Sigmoid colon (tissue), 7 donors: ENCODE measurements around the gene BCAS1. TPM values are rescaled to one million over a fixed set of nuclear protein-coding genes. Genes with fewer than 3 reads are reported as not detected.

ENCODE experiments used
- DNase-seq: peaks from one replicate; pipeline ENCODE4 v3.0.0-alpha.2; 2019
- H3K27ac ChIP-seq, 4 donors: fragments of 200-600 bp; sonication (generic); one replicate each; pipeline ENCODE4 v1.5.1; 2016 to 2019; ENCODE audit warnings: mild to moderate bottlenecking in 1 of 4
- H3K27me3 ChIP-seq, 3 donors: fragments of 200-600 bp; sonication (generic); one replicate each; pipeline ENCODE4 v1.5.1; 2019; ENCODE audit warnings: mild to moderate bottlenecking in 1 of 3
- H3K36me3 ChIP-seq, 4 donors: fragments of 200-600 bp; sonication (generic); one replicate each; pipeline ENCODE4 v1.5.1; 2016 to 2019
- H3K4me1 ChIP-seq, 4 donors: fragments of 200-600 bp; sonication (generic); one replicate each; pipeline ENCODE4 v1.5.1; 2017 to 2019
- H3K4me3 ChIP-seq, 4 donors: fragments of 200-600 bp; sonication (generic); one replicate each; pipeline ENCODE4 v1.5.1; 2017 to 2019; ENCODE audit warnings: mild to moderate bottlenecking in 2 of 4, moderate library complexity in 1 of 4
- H3K9me3 ChIP-seq, 4 donors: fragments of 200-600 bp in 3 of 4; sonication (generic) in 3 of 4; one replicate each; pipeline versions ENCODE4 v1.5.1 to v1.6.1; 2013 to 2019
- CTCF ChIP-seq, 4 experiments: fragments of 450-650 bp in 3 of 4; fragments of 200-600 bp in 1 of 4; IDR thresholded peaks; one replicate each; pipeline ENCODE4 v1.5.1; 2016 to 2019; ENCODE audit warnings: antibody characterized with exemption in 4 of 4, mild to moderate bottlenecking in 3 of 4, moderate library complexity in 2 of 4
- EP300 ChIP-seq, 4 donors: sonication (generic); formaldehyde crosslinking; IDR thresholded peaks; one replicate each; pipeline ENCODE4 v1.6.1; 2017; ENCODE audit warnings: antibody characterized with exemption in 4 of 4
- POLR2A ChIP-seq, 2 donors: fragments of 450-650 bp; IDR thresholded peaks; one replicate each; pipeline ENCODE4 v1.6.1; 2016; ENCODE audit warnings: antibody characterized with exemption in 2 of 2, mild to moderate bottlenecking in 2 of 2, moderate library complexity in 2 of 2
- POLR2AphosphoS5 ChIP-seq, 4 donors: sonication (generic); formaldehyde crosslinking; IDR thresholded peaks; one replicate each; pipeline ENCODE4 v1.6.1; 2017; ENCODE audit warnings: antibody characterized with exemption in 4 of 4
- WGBS, 2 donors: extraction: QIAGEN DNeasy Blood & Tissue Kit; methylation state at CpG; one replicate each; pipeline ENCODE4 v1.1.7; 2013; 5-methylcytosine and 5-hydroxymethylcytosine counted together
- intact Hi-C: fragments of 100-400 bp; cut with DNase I; formaldehyde crosslinking; loops from one replicate; pipeline ENCODE4 v1.15.1; 2023
- polyA plus RNA-seq, 3 donors: library from polyadenylated mRNA; stranded (reverse); fragments of 200-250 nt; gene quantifications; one replicate each; pipeline ENCODE4 v1.2.3, GENCODE V29; 2013
- total RNA-seq, 4 donors: library from RNA; depleted of rRNA; stranded (reverse); fragments of >200 nt; gene quantifications; one replicate each; pipeline ENCODE4 v1.1.0, GENCODE V29; 2016
- donor health status: healthy with polysubstance abuse.
- donor health status: Bipolar disorder and iron deficiency.
- donor health status: healthy.

The BCAS1 gene
- total and polyA plus RNA-seq, 7 donors = 0.71 to 198 (median 35.4) TPM; not detected in 2

GRCh38 chr20:53905019-53905819 lies 165.2 kb downstream of the BCAS1 start:
- TF ChIP-seq POLR2A (IDR thresholded peaks at IDR 0.05) (no peak), POLR2AphosphoS5 (IDR thresholded peaks at IDR 0.05) (no peak), CTCF (IDR thresholded peaks at IDR 0.05) (no peak), EP300 (IDR thresholded peaks at IDR 0.05) (no peak)
- no peak for DNase-seq
- intact Hi-C loops = no loop called here
- Histone ChIP-seq H3K4me1 (peaks cover 0 to 19% (median 15%) of the 10 kb centered on the region in 4 donors), H3K9me3 (no peaks in the 10 kb centered on the region), H3K4me3 (no peak overlapping the region), H3K36me3 (no peaks in the 10 kb centered on the region), H3K27ac (no peak overlapping the region), H3K27me3 (no peaks in the 10 kb centered on the region)
- WGBS, 2 donors = 91 to 95% methylated on average over 13 of the region's 13 CpGs

GRCh38 chr20:53904261-53904660 lies 166.1 kb downstream of the BCAS1 start:
- peaks cover 0 to 28% (median 25%) of the 10 kb centered on the region in 4 donors for H3K4me1 ChIP-seq
- no peak overlapping the region for H3K27ac ChIP-seq
- TF ChIP-seq POLR2AphosphoS5 (IDR thresholded peaks at IDR 0.05) = no peak
- TF ChIP-seq CTCF (IDR thresholded peaks at IDR 0.05) = no peak
- TF ChIP-seq EP300 (IDR thresholded peaks at IDR 0.05) = no peak
- no peak for TF ChIP-seq POLR2A (IDR thresholded peaks at IDR 0.05)
- WGBS, 2 donors = 97 to 98% methylated on average over 3 of the region's 3 CpGs
- no peaks in the 10 kb centered on the region for H3K36me3 ChIP-seq
- H3K27me3 ChIP-seq = no peaks in the 10 kb centered on the region
- intact Hi-C loops = no loop called here
- no peaks in the 10 kb centered on the region for H3K9me3 ChIP-seq
- no peak overlapping the region for H3K4me3 ChIP-seq
- no peak for DNase-seq

GRCh38 chr20:53903652-53903987 lies 166.8 kb downstream of the BCAS1 start:
- H3K27ac ChIP-seq = no peak overlapping the region
- no peaks in the 10 kb centered on the region for H3K9me3 ChIP-seq
- H3K4me1 ChIP-seq = peaks cover 0 to 30% (median 28%) of the 10 kb centered on the region in 4 donors
- intact Hi-C loops = no loop called here
- DNase-seq = no peak
- no peaks in the 10 kb centered on the region for H3K36me3 ChIP-seq
- H3K4me3 ChIP-seq = no peak overlapping the region
- 75 to 90% methylated on average over 2 of the region's 2 CpGs for WGBS, 2 donors
- no peaks in the 10 kb centered on the region for H3K27me3 ChIP-seq
- TF ChIP-seq POLR2A (IDR thresholded peaks at IDR 0.05) (no peak), EP300 (IDR thresholded peaks at IDR 0.05) (no peak), CTCF (IDR thresholded peaks at IDR 0.05) (no peak), POLR2AphosphoS5 (IDR thresholded peaks at IDR 0.05) (no peak)

GRCh38 chr20:53902968-53903651 lies 167.3 kb downstream of the BCAS1 start:
- H3K27ac ChIP-seq = no peak overlapping the region
- no peak overlapping the region for H3K4me3 ChIP-seq
- intact Hi-C loops = no loop called here
- DNase-seq = no peak
- no peaks in the 10 kb centered on the region for H3K9me3 ChIP-seq
- peaks cover 0 to 30% (median 28%) of the 10 kb centered on the region in 4 donors for H3K4me1 ChIP-seq
- H3K27me3 ChIP-seq = no peaks in the 10 kb centered on the region
- TF ChIP-seq EP300 (IDR thresholded peaks at IDR 0.05) = no peak
- no peak for TF ChIP-seq POLR2A (IDR thresholded peaks at IDR 0.05)
- TF ChIP-seq POLR2AphosphoS5 (IDR thresholded peaks at IDR 0.05) = no peak
- no peak for TF ChIP-seq CTCF (IDR thresholded peaks at IDR 0.05)
- no peaks in the 10 kb centered on the region for H3K36me3 ChIP-seq
- 95 to 96% methylated on average over 11 of the region's 11 CpGs for WGBS, 2 donors
